ENCODE measurements around the gene SMIM12. TPM values are rescaled to one million over a fixed set of nuclear protein-coding genes. Genes with fewer than 3 reads are reported as not detected.

Gene SMIM12
- polyA plus RNA-seq, 2 of the 4 experiments (the other 2 are of a cell fraction) = 35.8 to 37.5 TPM

GRCh38 chr1:34899906-34900305 lies 40.4 kb upstream of the SMIM12 start:
- no peaks in the 10 kb centered on the region for H3K4me1 ChIP-seq
- DNase-seq (ENCODE audit: low read depth in 1 of 2, low spot score in 1 of 2) = no peak
- no peak overlapping the region for H3K4me2 ChIP-seq
- FAIRE-seq = no peak
- POLR2A ChIA-PET = no interaction called here
- no peak for TF ChIP-seq EHMT2 (IDR thresholded peaks at IDR 0.05; ENCODE audit: low read depth)
- TF ChIP-seq NFE2L2 (conservative IDR thresholded peaks at IDR 0.05; ENCODE audit: low read length) = no peak
- TF ChIP-seq REST (IDR thresholded peaks at IDR 0.05) = no peak
- no peak for TF ChIP-seq MYC (IDR thresholded peaks at IDR 0.05; ENCODE audit: borderline replicate concordance, low read length)
- TF ChIP-seq KDM5A (IDR thresholded peaks at IDR 0.05) = no peak
- no peak for TF ChIP-seq EP300 (IDR thresholded peaks at IDR 0.05)
- TF ChIP-seq MAFK (IDR thresholded peaks at IDR 0.05; ENCODE audit: partially characterized antibody) = no peak
- no peak for TF ChIP-seq FOSB (CRISPR knock-in tag; IDR thresholded peaks at IDR 0.05)
- no peak for TF ChIP-seq RFX5 (IDR thresholded peaks at IDR 0.05)
- no peak for TF ChIP-seq POLR2A (IDR thresholded peaks at IDR 0.05; ENCODE audit: low read length)
- TF ChIP-seq NPAS2 (CRISPR knock-in tag; IDR thresholded peaks at IDR 0.05; ENCODE audit: borderline replicate concordance) = no peak
- no peak for ATAC-seq
- no peak overlapping the region for H3K27ac ChIP-seq
- 100% methylated on average over 1 of the region's 16 CpGs for WGBS (ENCODE audit: missing lambda C conversion rate)
- no peaks in the 10 kb centered on the region for H3K9me3 ChIP-seq
- CTCF ChIA-PET = no interaction called here
- no peak overlapping the region for H3K4me3 ChIP-seq

DNA sequence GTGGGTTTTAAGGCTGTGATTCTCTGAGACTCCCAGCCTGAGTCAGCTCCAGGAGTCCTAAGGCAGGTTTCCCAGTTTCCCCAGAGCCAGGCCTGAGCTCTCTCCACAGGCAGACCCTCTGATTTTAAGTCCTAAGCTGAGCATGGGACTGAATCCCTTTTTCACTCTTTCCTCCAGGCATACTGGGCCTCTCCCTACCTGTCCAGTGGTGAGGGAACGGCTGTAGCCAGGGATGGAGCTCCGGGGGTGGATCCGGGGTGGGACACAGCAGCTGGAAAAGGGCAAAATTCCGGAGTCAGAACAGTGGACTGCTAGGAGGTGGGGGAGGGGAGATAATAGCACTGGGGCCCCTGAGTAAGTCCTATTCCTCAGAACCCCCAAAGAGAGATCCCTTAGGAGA lies 39.9 kb upstream of the SMIM12 start:
- WGBS (ENCODE audit: missing lambda C conversion rate) = 53% methylated on average over 4 of the region's 4 CpGs
- ATAC-seq (no peak), DNase-seq (ENCODE audit: low read depth in 1 of 2, low spot score in 1 of 2) (no peak), FAIRE-seq (no peak)
- ChIA-PET POLR2A (no interaction called here), CTCF (interaction anchor here (1.3 kb wide), 1 partner anchor 33 kb away, joined by 3 read pairs; no protein-coding TSS in a partner anchor)
- Histone ChIP-seq H3K4me3 (no peak overlapping the region), H3K9me3 (no peaks in the 10 kb centered on the region), H3K27ac (no peak overlapping the region), H3K4me2 (no peak overlapping the region), H3K4me1 (no peaks in the 10 kb centered on the region)
- no peak for TF ChIP-seq NFE2L2 (conservative IDR thresholded peaks at IDR 0.05; ENCODE audit: low read length)
- no peak for TF ChIP-seq FOSB (CRISPR knock-in tag; IDR thresholded peaks at IDR 0.05)
- no peak for TF ChIP-seq ZNF302 (CRISPR knock-in tag; IDR thresholded peaks at IDR 0.05)
- TF ChIP-seq CBX2 (IDR thresholded peaks at IDR 0.05; ENCODE audit: borderline replicate concordance, low read depth) = no peak
- TF ChIP-seq, protein P1, sequence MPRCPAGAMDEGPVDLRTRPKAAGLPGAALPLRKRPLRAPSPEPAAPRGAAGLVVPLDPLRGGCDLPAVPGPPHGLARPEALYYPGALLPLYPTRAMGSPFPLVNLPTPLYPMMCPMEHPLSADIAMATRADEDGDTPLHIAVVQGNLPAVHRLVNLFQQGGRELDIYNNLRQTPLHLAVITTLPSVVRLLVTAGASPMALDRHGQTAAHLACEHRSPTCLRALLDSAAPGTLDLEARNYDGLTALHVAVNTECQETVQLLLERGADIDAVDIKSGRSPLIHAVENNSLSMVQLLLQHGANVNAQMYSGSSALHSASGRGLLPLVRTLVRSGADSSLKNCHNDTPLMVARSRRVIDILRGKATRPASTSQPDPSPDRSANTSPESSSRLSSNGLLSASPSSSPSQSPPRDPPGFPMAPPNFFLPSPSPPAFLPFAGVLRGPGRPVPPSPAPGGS (IDR thresholded peaks at IDR 0.05) = no peak
- TF ChIP-seq HOXA7 (CRISPR knock-in tag; IDR thresholded peaks at IDR 0.05) = no peak
- TF ChIP-seq POLR2A (IDR thresholded peaks at IDR 0.05; ENCODE audit: low read length) = no peak
- TF ChIP-seq, protein P2, sequence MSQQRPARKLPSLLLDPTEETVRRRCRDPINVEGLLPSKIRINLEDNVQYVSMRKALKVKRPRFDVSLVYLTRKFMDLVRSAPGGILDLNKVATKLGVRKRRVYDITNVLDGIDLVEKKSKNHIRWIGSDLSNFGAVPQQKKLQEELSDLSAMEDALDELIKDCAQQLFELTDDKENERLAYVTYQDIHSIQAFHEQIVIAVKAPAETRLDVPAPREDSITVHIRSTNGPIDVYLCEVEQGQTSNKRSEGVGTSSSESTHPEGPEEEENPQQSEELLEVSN (IDR thresholded peaks at IDR 0.05; ENCODE audit: borderline replicate concordance, low read depth) = no peak
- TF ChIP-seq, protein P3, sequence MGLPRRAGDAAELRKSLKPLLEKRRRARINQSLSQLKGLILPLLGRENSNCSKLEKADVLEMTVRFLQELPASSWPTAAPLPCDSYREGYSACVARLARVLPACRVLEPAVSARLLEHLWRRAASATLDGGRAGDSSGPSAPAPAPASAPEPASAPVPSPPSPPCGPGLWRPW (IDR thresholded peaks at IDR 0.05) = no peak
- no peak for TF ChIP-seq CHD2 (IDR thresholded peaks at IDR 0.05; ENCODE audit: low read length, partially characterized antibody)
- no peak for TF ChIP-seq FOXS1 (CRISPR knock-in tag; IDR thresholded peaks at IDR 0.05)
- TF ChIP-seq JUNB (IDR thresholded peaks at IDR 0.05) = no peak
- TF ChIP-seq, protein P4, sequence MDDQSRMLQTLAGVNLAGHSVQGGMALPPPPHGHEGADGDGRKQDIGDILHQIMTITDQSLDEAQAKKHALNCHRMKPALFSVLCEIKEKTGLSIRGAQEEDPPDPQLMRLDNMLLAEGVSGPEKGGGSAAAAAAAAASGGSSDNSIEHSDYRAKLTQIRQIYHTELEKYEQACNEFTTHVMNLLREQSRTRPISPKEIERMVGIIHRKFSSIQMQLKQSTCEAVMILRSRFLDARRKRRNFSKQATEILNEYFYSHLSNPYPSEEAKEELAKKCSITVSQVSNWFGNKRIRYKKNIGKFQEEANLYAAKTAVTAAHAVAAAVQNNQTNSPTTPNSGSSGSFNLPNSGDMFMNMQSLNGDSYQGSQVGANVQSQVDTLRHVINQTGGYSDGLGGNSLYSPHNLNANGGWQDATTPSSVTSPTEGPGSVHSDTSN (IDR thresholded peaks at IDR 0.05) = no peak
- TF ChIP-seq EHMT2 (IDR thresholded peaks at IDR 0.05; ENCODE audit: low read depth) = no peak
- no peak for TF ChIP-seq MAZ (IDR thresholded peaks at IDR 0.05; ENCODE audit: borderline replicate concordance, low read depth, low read length)
